Measurements from ENCODE around the gene EIF2AK2.

EIF2AK2 gene

GRCh38 chr2:37132914-37133313, 23.9 kb downstream of the EIF2AK2 start:
- Histone ChIP-seq H3K9me3 (no peaks in the 10 kb centered on the region), H3K27ac (no peak overlapping the region), H3K4me1 (ENCODE audit: control insufficient read depth in 1 of 2, insufficient read depth in 1 of 2, low read depth in 1 of 2, low read length in 1 of 2) (no peaks in the 10 kb centered on the region), H3K36me3 (peaks cover 100% of the 10 kb centered on the region), H3K27me3 (no peaks in the 10 kb centered on the region), H3K4me3 (ENCODE audit: low read depth in 1 of 2, low read length in 1 of 2) (no peak overlapping the region)
- no peak for TF ChIP-seq CTCF (IDR thresholded peaks at IDR 0.05)

DNA sequence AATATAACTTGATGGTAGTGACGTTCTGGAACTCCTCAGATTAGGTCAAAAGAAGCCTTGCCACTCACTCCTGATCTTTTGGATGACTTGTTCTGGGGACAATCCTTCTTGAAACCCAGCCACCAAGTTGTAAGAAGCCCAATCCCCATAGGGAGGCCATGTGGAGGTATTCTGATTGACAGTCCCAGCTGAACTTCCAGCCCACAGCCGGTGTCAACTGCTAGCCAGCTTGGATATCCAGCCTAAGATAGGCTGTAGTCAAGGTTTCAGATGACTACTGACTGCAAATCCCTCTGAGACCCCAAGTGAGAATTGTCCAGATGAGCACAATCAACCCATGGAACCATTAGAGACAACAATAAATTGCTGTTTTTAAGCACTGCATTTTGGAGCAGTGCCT, 31.4 kb downstream of the EIF2AK2 start:
- no peak overlapping the region for H3K4me3 ChIP-seq (ENCODE audit: low read depth in 1 of 2, low read length in 1 of 2)
- H3K9me3 ChIP-seq: no peaks in the 10 kb centered on the region
- H3K27ac ChIP-seq: no peak overlapping the region
- no peaks in the 10 kb centered on the region for H3K4me1 ChIP-seq (ENCODE audit: control insufficient read depth in 1 of 2, insufficient read depth in 1 of 2, low read depth in 1 of 2, low read length in 1 of 2)
- TF ChIP-seq CTCF (IDR thresholded peaks at IDR 0.05): no peak
- H3K27me3 ChIP-seq: no peaks in the 10 kb centered on the region
- peaks cover 95% of the 10 kb centered on the region for H3K36me3 ChIP-seq

GRCh38 chr2:37119157-37119556, 37.6 kb downstream of the EIF2AK2 start:
- H3K9me3 ChIP-seq: no peaks in the 10 kb centered on the region
- peak overlapping the region; percentile 25 for H3K27ac ChIP-seq
- peaks cover 87% of the 10 kb centered on the region for H3K36me3 ChIP-seq
- no peaks in the 10 kb centered on the region for H3K4me1 ChIP-seq (ENCODE audit: control insufficient read depth in 1 of 2, insufficient read depth in 1 of 2, low read depth in 1 of 2, low read length in 1 of 2)
- TF ChIP-seq CTCF (IDR thresholded peaks at IDR 0.05): no peak
- H3K27me3 ChIP-seq: no peaks in the 10 kb centered on the region
- no peak overlapping the region for H3K4me3 ChIP-seq (ENCODE audit: low read depth in 1 of 2, low read length in 1 of 2)

GRCh38 chr2:37117566-37117965, 39.2 kb downstream of the EIF2AK2 start:
- H3K36me3 ChIP-seq: peaks cover 86% of the 10 kb centered on the region
- H3K27me3 ChIP-seq: no peaks in the 10 kb centered on the region

DNA sequence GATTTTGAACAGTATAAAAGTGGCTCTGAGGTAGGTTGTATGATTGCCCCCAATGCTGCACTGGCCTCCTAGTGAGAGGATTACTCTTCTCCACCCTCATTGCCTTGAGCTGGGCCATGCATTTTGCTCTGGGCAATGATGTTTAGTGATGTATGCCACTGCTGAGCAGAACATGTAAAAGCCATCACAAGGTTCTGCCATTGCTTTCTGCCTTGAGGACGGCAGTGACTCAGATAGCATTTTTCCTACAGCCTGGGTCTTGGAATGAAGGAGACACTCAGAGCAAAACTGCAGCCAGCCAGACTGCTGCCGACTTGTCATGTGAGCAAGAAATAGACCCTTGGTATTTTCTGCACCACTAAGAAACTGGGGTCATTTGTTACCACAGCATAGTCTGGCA, 44.8 kb downstream of the EIF2AK2 start:
- no peak for TF ChIP-seq CTCF (IDR thresholded peaks at IDR 0.05)
- peaks cover 85% of the 10 kb centered on the region for H3K36me3 ChIP-seq

More at GRCh38 chr2:37117566-37117965, 39.2 kb downstream of the EIF2AK2 start:
- TF ChIP-seq CTCF (IDR thresholded peaks at IDR 0.05): no peak
- Histone ChIP-seq H3K4me3 (ENCODE audit: low read depth in 1 of 2, low read length in 1 of 2) (no peak overlapping the region), H3K4me1 (ENCODE audit: control insufficient read depth in 1 of 2, insufficient read depth in 1 of 2, low read depth in 1 of 2, low read length in 1 of 2) (no peaks in the 10 kb centered on the region), H3K27ac (no peak overlapping the region), H3K9me3 (no peaks in the 10 kb centered on the region)

More for the DNA sequence above, 44.8 kb downstream of the EIF2AK2 start:
- Histone ChIP-seq H3K4me3 (ENCODE audit: low read depth in 1 of 2, low read length in 1 of 2) (no peak overlapping the region), H3K4me1 (ENCODE audit: control insufficient read depth in 1 of 2, insufficient read depth in 1 of 2, low read depth in 1 of 2, low read length in 1 of 2) (no peaks in the 10 kb centered on the region), H3K27me3 (no peaks in the 10 kb centered on the region), H3K27ac (no peak overlapping the region), H3K9me3 (no peaks in the 10 kb centered on the region)

All from neutrophil (primary cell).